ENCODE data around the gene DSCAML1.

DNA sequence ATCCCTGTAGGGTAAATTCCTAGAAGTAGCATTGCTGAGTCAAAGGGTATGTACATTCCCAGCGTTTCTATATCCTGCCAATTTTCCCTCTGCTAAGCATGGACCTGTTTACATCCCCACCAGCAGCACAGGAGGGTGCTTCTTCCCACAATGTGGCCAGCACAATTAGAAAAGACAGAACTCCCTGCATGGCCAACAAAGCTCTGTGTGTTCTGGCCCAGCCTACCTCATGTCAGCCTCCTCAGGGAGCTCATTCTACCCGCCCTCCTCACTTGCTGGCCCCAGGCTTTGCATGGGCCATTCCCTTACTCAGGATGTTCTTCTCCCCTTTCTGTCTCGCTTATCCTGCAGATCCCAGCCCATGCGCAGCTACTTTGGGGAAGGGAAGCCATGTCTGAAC is 186.1 kb downstream of the DSCAML1 start:
- TF ChIP-seq, protein P1, sequence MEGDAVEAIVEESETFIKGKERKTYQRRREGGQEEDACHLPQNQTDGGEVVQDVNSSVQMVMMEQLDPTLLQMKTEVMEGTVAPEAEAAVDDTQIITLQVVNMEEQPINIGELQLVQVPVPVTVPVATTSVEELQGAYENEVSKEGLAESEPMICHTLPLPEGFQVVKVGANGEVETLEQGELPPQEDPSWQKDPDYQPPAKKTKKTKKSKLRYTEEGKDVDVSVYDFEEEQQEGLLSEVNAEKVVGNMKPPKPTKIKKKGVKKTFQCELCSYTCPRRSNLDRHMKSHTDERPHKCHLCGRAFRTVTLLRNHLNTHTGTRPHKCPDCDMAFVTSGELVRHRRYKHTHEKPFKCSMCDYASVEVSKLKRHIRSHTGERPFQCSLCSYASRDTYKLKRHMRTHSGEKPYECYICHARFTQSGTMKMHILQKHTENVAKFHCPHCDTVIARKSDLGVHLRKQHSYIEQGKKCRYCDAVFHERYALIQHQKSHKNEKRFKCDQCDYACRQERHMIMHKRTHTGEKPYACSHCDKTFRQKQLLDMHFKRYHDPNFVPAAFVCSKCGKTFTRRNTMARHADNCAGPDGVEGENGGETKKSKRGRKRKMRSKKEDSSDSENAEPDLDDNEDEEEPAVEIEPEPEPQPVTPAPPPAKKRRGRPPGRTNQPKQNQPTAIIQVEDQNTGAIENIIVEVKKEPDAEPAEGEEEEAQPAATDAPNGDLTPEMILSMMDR (IDR thresholded peaks at IDR 0.05) = no peak
- TF ChIP-seq EP300 (IDR thresholded peaks at IDR 0.05; ENCODE audit: low read depth) (no peak), POLR2A (IDR thresholded peaks at IDR 0.05) (no peak)
